H1 (cell line): ENCODE measurements around the gene CDK3.
"Not testable (repeated sequence)": the region's sequence is repeated elsewhere in the genome, so short reads cannot be mapped to it uniquely, and the experiment has no call there.

Source experiments
- CTCF ChIP-seq, 3 experiments: IDR thresholded peaks; 1 replicate in 2 of 3; 2 replicates in 1 of 3; pipeline versions ENCODE4 v1.5.1 to v1.6.1; 2011; ENCODE audit warnings: low read length in 3 of 3, mild to moderate bottlenecking in 3 of 3, inconsistent platforms in 2 of 3, low read depth in 1 of 3, moderate library complexity in 1 of 3; ENCODE audit not compliant: insufficient read depth in 1 of 3; ENCODE audit errors: control extremely low read depth in 1 of 3
- EP300 ChIP-seq, 2 experiments: IDR thresholded peaks; 1 replicate in 1 of 2; 2 replicates in 1 of 2; pipeline ENCODE4 v1.6.1; 2011 to 2012; ENCODE audit warnings: low read depth in 2 of 2, low read length in 2 of 2, mild to moderate bottlenecking in 2 of 2, borderline replicate concordance in 1 of 2, inconsistent platforms in 1 of 2, moderate library complexity in 1 of 2
- EZH2 ChIP-seq: fragments of 200-600 bp; sonication (generic); IDR thresholded peaks from 2 replicates; pipeline ENCODE4 v1.7.1; 2012; ENCODE audit warnings: low read depth, mild to moderate bottlenecking, moderate library complexity, low read length, inconsistent platforms; ENCODE audit not compliant: severe bottlenecking
- HDAC6 ChIP-seq: IDR thresholded peaks from one replicate; pipeline ENCODE4 v1.7.1; 2012; ENCODE audit warnings: low read depth, mild to moderate bottlenecking, inconsistent platforms, low read length, moderate library complexity
- POLR2A ChIP-seq, 2 experiments: IDR thresholded peaks; 1 replicate in 1 of 2; 2 replicates in 1 of 2; pipeline ENCODE4 v1.6.1; 2011; ENCODE audit warnings: low read depth in 2 of 2, low read length in 2 of 2, mild to moderate bottlenecking in 2 of 2; ENCODE audit errors: control extremely low read depth in 1 of 2
- SIN3A ChIP-seq, 2 experiments: IDR thresholded peaks in 1 of 2; conservative IDR thresholded peaks in 1 of 2; 2 replicates each; pipeline ENCODE4 v1.6.1; 2011 to 2012; ENCODE audit warnings: low read length in 2 of 2, improper control_type of control experiment in 1 of 2, low read depth in 1 of 2, mild to moderate bottlenecking in 1 of 2
- SP1 ChIP-seq: IDR thresholded peaks from 2 replicates; pipeline ENCODE4 v1.6.1; 2011; ENCODE audit warnings: low read depth, low read length
- TAF1 ChIP-seq: IDR thresholded peaks from 2 replicates; pipeline ENCODE4 v1.6.1; 2011; ENCODE audit warnings: mild to moderate bottlenecking, low read depth, low read length
- TCF12 ChIP-seq: IDR thresholded peaks from 2 replicates; pipeline ENCODE4 v1.6.1; 2011; ENCODE audit warnings: low read depth, mild to moderate bottlenecking, low read length
- TEAD4 ChIP-seq: IDR thresholded peaks from 2 replicates; pipeline ENCODE4 v1.6.1; 2012; ENCODE audit warnings: low read depth, low read length, inconsistent platforms, mixed read lengths
- USF2 ChIP-seq: IDR thresholded peaks from 2 replicates; pipeline ENCODE4 v1.6.1; 2011; ENCODE audit warnings: low read length, improper control_type of control experiment

GRCh38 chr17:75975187-75975586 lies 25.5 kb upstream of the CDK3 start:
- TF ChIP-seq POLR2A (IDR thresholded peaks at IDR 0.05; ENCODE audit: control extremely low read depth in 1 of 2, low read depth in 2 of 2, low read length in 2 of 2); CTCF (IDR thresholded peaks at IDR 0.05; ENCODE audit: control extremely low read depth in 1 of 3, insufficient read depth in 1 of 3, low read depth in 1 of 3, low read length in 3 of 3); TEAD4; TAF1; HDAC6; SIN3A (conservative IDR thresholded peaks at IDR 0.05 in 1 of 2, IDR thresholded peaks at IDR 0.05 in 1 of 2; ENCODE audit: low read depth in 1 of 2, low read length in 2 of 2); USF2; TCF12; EP300 (IDR thresholded peaks at IDR 0.05; ENCODE audit: borderline replicate concordance in 1 of 2, low read depth in 2 of 2, low read length in 2 of 2); SP1; EZH2: not testable (repeated sequence)
